ENCODE data around the gene ILDR2. TPM values are rescaled to one million over a fixed set of nuclear protein-coding genes. Genes with fewer than 3 reads are reported as not detected.

The ILDR2 gene
- total RNA-seq, 1 donor from 2014 or later = 2.6 TPM

GRCh38 chr1:166999500-167000055 lies 24.2 kb upstream of the ILDR2 start:
- H3K4me1 ChIP-seq (ENCODE audit: control insufficient read depth in 3 of 3, insufficient read depth in 3 of 3, low read length in 3 of 3) = no peaks in the 10 kb centered on the region
- H3K27ac ChIP-seq (ENCODE audit: low read depth, low read length) = no peak overlapping the region
- H3K9me3 ChIP-seq (ENCODE audit: control insufficient read depth in 3 of 3, low read length in 3 of 3) = no peaks in the 10 kb centered on the region
- H3K36me3 ChIP-seq (ENCODE audit: control insufficient read depth in 3 of 3, insufficient read depth in 3 of 3, low read length in 3 of 3) = no peaks in the 10 kb centered on the region
- no peaks in the 10 kb centered on the region for H3K27me3 ChIP-seq (ENCODE audit: control insufficient read depth in 3 of 3, insufficient read depth in 3 of 3, low read length in 3 of 3)
- no peak overlapping the region for H3K4me3 ChIP-seq (ENCODE audit: low read length in 3 of 3)
- no peak overlapping the region for H3K9ac ChIP-seq (ENCODE audit: low read depth in 1 of 3, low read length in 3 of 3)

- no peaks in the 10 kb centered on the region for H3K9me3 ChIP-seq (ENCODE audit: control insufficient read depth in 3 of 3, low read length in 3 of 3)
- no peak overlapping the region for H3K27ac ChIP-seq (ENCODE audit: low read depth, low read length)
- H3K4me3 ChIP-seq (ENCODE audit: low read length in 3 of 3) = no peak overlapping the region
- no peaks in the 10 kb centered on the region for H3K36me3 ChIP-seq (ENCODE audit: control insufficient read depth in 3 of 3, insufficient read depth in 3 of 3, low read length in 3 of 3)
- H3K27me3 ChIP-seq (ENCODE audit: control insufficient read depth in 3 of 3, insufficient read depth in 3 of 3, low read length in 3 of 3) = no peaks in the 10 kb centered on the region
- H3K4me1 ChIP-seq (ENCODE audit: control insufficient read depth in 3 of 3, insufficient read depth in 3 of 3, low read length in 3 of 3) = no peaks in the 10 kb centered on the region
- H3K9ac ChIP-seq (ENCODE audit: low read depth in 1 of 3, low read length in 3 of 3) = no peak overlapping the region
Observed at GRCh38 chr1:166999075-166999474, 23.7 kb upstream of the ILDR2 start.

GRCh38 chr1:166988974-166989515 lies 13.7 kb upstream of the ILDR2 start, which contains the start of gene MAEL:
Gene MAEL, plus strand, starts transcription at chr1:166989280. Its CDS starts 73 bp downstream, at chr1:166989353.
- Histone ChIP-seq H3K9me3 (ENCODE audit: control insufficient read depth in 3 of 3, low read length in 3 of 3) (no peaks in the 10 kb centered on the region), H3K36me3 (ENCODE audit: control insufficient read depth in 3 of 3, insufficient read depth in 3 of 3, low read length in 3 of 3) (no peaks in the 10 kb centered on the region), H3K4me1 (ENCODE audit: control insufficient read depth in 3 of 3, insufficient read depth in 3 of 3, low read length in 3 of 3) (no peaks in the 10 kb centered on the region), H3K4me3 (ENCODE audit: low read length in 3 of 3) (no peak within 1 kb of the TSS), H3K27me3 (ENCODE audit: control insufficient read depth in 3 of 3, insufficient read depth in 3 of 3, low read length in 3 of 3) (no peaks in the 10 kb centered on the region), H3K27ac (ENCODE audit: low read depth, low read length) (no peak within 1 kb of the TSS), H3K9ac (ENCODE audit: low read depth in 1 of 3, low read length in 3 of 3) (no peak within 1 kb of the TSS)

- H3K4me1 ChIP-seq (ENCODE audit: control insufficient read depth in 3 of 3, insufficient read depth in 3 of 3, low read length in 3 of 3) = no peaks in the 10 kb centered on the region
- H3K9ac ChIP-seq (ENCODE audit: low read depth in 1 of 3, low read length in 3 of 3) = no peak overlapping the region
- H3K27me3 ChIP-seq (ENCODE audit: control insufficient read depth in 3 of 3, insufficient read depth in 3 of 3, low read length in 3 of 3) = peaks cover 0 to 5% (median 0%) of the 10 kb centered on the region in 3 donors
- no peak overlapping the region for H3K27ac ChIP-seq (ENCODE audit: low read depth, low read length)
- no peak overlapping the region for H3K4me3 ChIP-seq (ENCODE audit: low read length in 3 of 3)
- H3K9me3 ChIP-seq (ENCODE audit: control insufficient read depth in 3 of 3, low read length in 3 of 3) = no peaks in the 10 kb centered on the region
- H3K36me3 ChIP-seq (ENCODE audit: control insufficient read depth in 3 of 3, insufficient read depth in 3 of 3, low read length in 3 of 3) = no peaks in the 10 kb centered on the region
Observed at GRCh38 chr1:166981589-166981988, 6.2 kb upstream of the ILDR2 start.

- Histone ChIP-seq H3K9ac (ENCODE audit: low read depth in 1 of 3, low read length in 3 of 3) (no peak overlapping the region), H3K27me3 (ENCODE audit: control insufficient read depth in 3 of 3, insufficient read depth in 3 of 3, low read length in 3 of 3) (peaks cover 0 to 5% (median 0%) of the 10 kb centered on the region in 3 donors), H3K4me3 (ENCODE audit: low read length in 3 of 3) (no peak overlapping the region), H3K4me1 (ENCODE audit: control insufficient read depth in 3 of 3, insufficient read depth in 3 of 3, low read length in 3 of 3) (peaks cover 0 to 4% (median 3%) of the 10 kb centered on the region in 3 donors), H3K9me3 (ENCODE audit: control insufficient read depth in 3 of 3, low read length in 3 of 3) (no peaks in the 10 kb centered on the region), H3K27ac (ENCODE audit: low read depth, low read length) (no peak overlapping the region), H3K36me3 (ENCODE audit: control insufficient read depth in 3 of 3, insufficient read depth in 3 of 3, low read length in 3 of 3) (no peaks in the 10 kb centered on the region)
Observed at GRCh38 chr1:166980818-166981217, 5.5 kb upstream of the ILDR2 start.

- peaks cover 0 to 4% (median 3%) of the 10 kb centered on the region in 3 donors for H3K4me1 ChIP-seq (ENCODE audit: control insufficient read depth in 3 of 3, insufficient read depth in 3 of 3, low read length in 3 of 3)
- H3K9ac ChIP-seq (ENCODE audit: low read depth in 1 of 3, low read length in 3 of 3) = no peak overlapping the region
- no peaks in the 10 kb centered on the region for H3K9me3 ChIP-seq (ENCODE audit: control insufficient read depth in 3 of 3, low read length in 3 of 3)
- no peak overlapping the region for H3K27ac ChIP-seq (ENCODE audit: low read depth, low read length)
- H3K36me3 ChIP-seq (ENCODE audit: control insufficient read depth in 3 of 3, insufficient read depth in 3 of 3, low read length in 3 of 3) = no peaks in the 10 kb centered on the region
- H3K4me3 ChIP-seq (ENCODE audit: low read length in 3 of 3) = no peak overlapping the region
- peaks cover 0 to 5% (median 0%) of the 10 kb centered on the region in 3 donors for H3K27me3 ChIP-seq (ENCODE audit: control insufficient read depth in 3 of 3, insufficient read depth in 3 of 3, low read length in 3 of 3)
Observed at GRCh38 chr1:166980383-166980782, 5.0 kb upstream of the ILDR2 start.

- H3K9me3 ChIP-seq (ENCODE audit: control insufficient read depth in 3 of 3, low read length in 3 of 3) = no peaks in the 10 kb centered on the region
- H3K36me3 ChIP-seq (ENCODE audit: control insufficient read depth in 3 of 3, insufficient read depth in 3 of 3, low read length in 3 of 3) = no peaks in the 10 kb centered on the region
- H3K9ac ChIP-seq (ENCODE audit: low read depth in 1 of 3, low read length in 3 of 3) = no peak overlapping the region
- H3K27me3 ChIP-seq (ENCODE audit: control insufficient read depth in 3 of 3, insufficient read depth in 3 of 3, low read length in 3 of 3) = peaks cover 0 to 12% (median 7%) of the 10 kb centered on the region in 3 donors
- H3K4me1 ChIP-seq (ENCODE audit: control insufficient read depth in 3 of 3, insufficient read depth in 3 of 3, low read length in 3 of 3) = peaks cover 8 to 10% (median 10%) of the 10 kb centered on the region in 3 donors
- no peak overlapping the region for H3K4me3 ChIP-seq (ENCODE audit: low read length in 3 of 3)
- no peak overlapping the region for H3K27ac ChIP-seq (ENCODE audit: low read depth, low read length)
Observed at GRCh38 chr1:166978821-166979220, 3.5 kb upstream of the ILDR2 start.

- Histone ChIP-seq H3K27me3 (ENCODE audit: control insufficient read depth in 3 of 3, insufficient read depth in 3 of 3, low read length in 3 of 3) (peaks cover 0 to 14% (median 14%) of the 10 kb centered on the region in 3 donors), H3K36me3 (ENCODE audit: control insufficient read depth in 3 of 3, insufficient read depth in 3 of 3, low read length in 3 of 3) (no peaks in the 10 kb centered on the region), H3K27ac (ENCODE audit: low read depth, low read length) (no peak overlapping the region), H3K9ac (ENCODE audit: low read depth in 1 of 3, low read length in 3 of 3) (no peak overlapping the region), H3K9me3 (ENCODE audit: control insufficient read depth in 3 of 3, low read length in 3 of 3) (no peaks in the 10 kb centered on the region), H3K4me3 (ENCODE audit: low read length in 3 of 3) (no peak overlapping the region), H3K4me1 (ENCODE audit: control insufficient read depth in 3 of 3, insufficient read depth in 3 of 3, low read length in 3 of 3) (peaks cover 8 to 10% (median 10%) of the 10 kb centered on the region in 3 donors)
Observed at GRCh38 chr1:166977951-166978350, 2.6 kb upstream of the ILDR2 start.

- Histone ChIP-seq H3K27me3 (ENCODE audit: control insufficient read depth in 3 of 3, insufficient read depth in 3 of 3, low read length in 3 of 3) (peaks cover 11 to 26% (median 25%) of the 10 kb centered on the region in 3 donors), H3K4me3 (ENCODE audit: low read length in 3 of 3) (peak overlapping the region; percentile 52 to 75 (median 70)), H3K9me3 (ENCODE audit: control insufficient read depth in 3 of 3, low read length in 3 of 3) (no peaks in the 10 kb centered on the region), H3K9ac (ENCODE audit: low read depth in 1 of 3, low read length in 3 of 3) (peak overlapping the region in 1 of 3 donors; percentile 46), H3K27ac (ENCODE audit: low read depth, low read length) (no peak overlapping the region), H3K4me1 (ENCODE audit: control insufficient read depth in 3 of 3, insufficient read depth in 3 of 3, low read length in 3 of 3) (peaks cover 8 to 10% (median 10%) of the 10 kb centered on the region in 3 donors), H3K36me3 (ENCODE audit: control insufficient read depth in 3 of 3, insufficient read depth in 3 of 3, low read length in 3 of 3) (no peaks in the 10 kb centered on the region)
Observed at GRCh38 chr1:166974647-166975345, 544 bp downstream of the ILDR2 start.

- Histone ChIP-seq H3K4me1 (ENCODE audit: control insufficient read depth in 3 of 3, insufficient read depth in 3 of 3, low read length in 3 of 3) (peaks cover 8 to 10% (median 10%) of the 10 kb centered on the region in 3 donors), H3K9ac (ENCODE audit: low read depth in 1 of 3, low read length in 3 of 3) (no peak overlapping the region), H3K9me3 (ENCODE audit: control insufficient read depth in 3 of 3, low read length in 3 of 3) (no peaks in the 10 kb centered on the region), H3K36me3 (ENCODE audit: control insufficient read depth in 3 of 3, insufficient read depth in 3 of 3, low read length in 3 of 3) (no peaks in the 10 kb centered on the region), H3K27ac (ENCODE audit: low read depth, low read length) (no peak overlapping the region), H3K4me3 (ENCODE audit: low read length in 3 of 3) (no peak overlapping the region), H3K27me3 (ENCODE audit: control insufficient read depth in 3 of 3, insufficient read depth in 3 of 3, low read length in 3 of 3) (peaks cover 13 to 26% (median 25%) of the 10 kb centered on the region in 3 donors)
Observed at GRCh38 chr1:166972826-166973225, 2.5 kb downstream of the ILDR2 start.

Data from skeletal muscle tissue (tissue), 4 donors.